OCI-LY3 (cell line): ENCODE data around the gene CRACR2B.

ENCODE experiments used
- H2AFZ ChIP-seq: fragments of 200-600, 300-600 bp; shearing (Covaris generic); 2 replicates; pipeline ENCODE4 v1.6.0; 2014; ENCODE audit warnings: antibody characterized with exemption, low read depth, low read length
- H3K27ac ChIP-seq: fragments of 200-600, 300-600 bp; sonication (generic); 2 replicates; pipeline ENCODE4 v1.5.1; 2014; ENCODE audit warnings: mild to moderate bottlenecking, low read length, moderate library complexity, mixed read lengths
- H3K27me3 ChIP-seq: fragments of 200-600, 300-600 bp; sonication (generic); 2 replicates; pipeline ENCODE4 v1.6.1; 2014; ENCODE audit warnings: low read depth, low read length, mixed read lengths
- H3K36me3 ChIP-seq: fragments of 200-600, 300-600 bp; sonication (generic); replicated peaks from 2 replicates; pipeline ENCODE3; 2014; ENCODE audit warnings: low read depth, low read length, mixed read lengths
- H3K4me1 ChIP-seq: fragments of 300-600, 200-600 bp; sonication (generic); 2 replicates; pipeline ENCODE4 v1.6.1; 2014; ENCODE audit warnings: low read length, mixed read lengths
- H3K4me2 ChIP-seq: fragments of 200-600, 300-600 bp; sonication (generic); 2 replicates; pipeline ENCODE4 v1.6.1; 2014; ENCODE audit warnings: low read length, mixed read lengths
- H3K4me3 ChIP-seq: fragments of 300-600, 200-600 bp; sonication (generic); 2 replicates; pipeline ENCODE4 v1.5.1; 2014; ENCODE audit warnings: antibody characterized with exemption, mild to moderate bottlenecking, low read length, moderate library complexity
- H3K79me2 ChIP-seq: fragments of 300-600, 200-600 bp; shearing (Covaris generic); 2 replicates; pipeline ENCODE4 v1.6.1; 2014; ENCODE audit warnings: mild to moderate bottlenecking, low read length, mixed read lengths
- H3K9ac ChIP-seq: fragments of 300-600, 200-600 bp; shearing (Covaris generic); 2 replicates; pipeline ENCODE4 v1.6.0; 2014; ENCODE audit warnings: mild to moderate bottlenecking, low read length, moderate library complexity
- H3K9me3 ChIP-seq: fragments of 200-600, 300-600 bp; shearing (Covaris generic); 2 replicates; pipeline ENCODE4 v1.6.1; 2014; ENCODE audit warnings: low read length, mixed read lengths; ENCODE audit not compliant: insufficient read depth
- H4K20me1 ChIP-seq: fragments of 200-600, 300-600 bp; sonication (generic); 2 replicates; pipeline ENCODE4 v1.6.1; 2016; ENCODE audit warnings: low read length, mixed read lengths; ENCODE audit not compliant: insufficient read depth
- CTCF ChIP-seq: fragments of 200-600, 300-600 bp; sonication (generic); IDR thresholded peaks from 2 replicates; pipeline ENCODE4 v1.5.1; 2014; ENCODE audit warnings: antibody characterized with exemption, low read length, low read depth
- EZH2phosphoT487 ChIP-seq: fragments of 200-600 bp; shearing (Covaris generic); IDR thresholded peaks from 2 replicates; pipeline ENCODE4 v1.6.1; 2018; ENCODE audit warnings: antibody characterized with exemption, mixed run types, low read depth

CRACR2B gene

GRCh38 chr11:826227-826621 is 1.5 kb upstream of the CRACR2B start:
- no peaks in the 10 kb centered on the region for H3K79me2 ChIP-seq
- peaks cover 11% of the 10 kb centered on the region for H3K36me3 ChIP-seq
- peak overlapping the region; percentile 76; the same call in 1 of the 2 replicates for H3K9ac ChIP-seq
- H4K20me1 ChIP-seq, result peaks cover 4% of the 10 kb centered on the region
- TF ChIP-seq CTCF (no peak), EZH2phosphoT487 (no peak)
- no peaks in the 10 kb centered on the region for H3K27me3 ChIP-seq
- H3K4me3 ChIP-seq, result peak overlapping the region; percentile 81
- H3K9me3 ChIP-seq, result no peaks in the 10 kb centered on the region
- H3K4me1 ChIP-seq, result peaks cover 34% of the 10 kb centered on the region
- no peak overlapping the region for H2AFZ ChIP-seq
- H3K4me2 ChIP-seq, result peak overlapping the region; percentile 92
- peak overlapping the region; percentile 51; the same call in 1 of the 2 replicates for H3K27ac ChIP-seq

- Histone ChIP-seq H3K36me3 (peaks cover 9% of the 10 kb centered on the region), H3K4me1 (peaks cover 35% of the 10 kb centered on the region), H3K4me2 (peak overlapping the region; percentile 92), H3K27me3 (no peaks in the 10 kb centered on the region), H4K20me1 (no peaks in the 10 kb centered on the region), H3K27ac (peak overlapping the region; percentile 51), H3K9ac (peak overlapping the region; percentile 76), H3K79me2 (no peaks in the 10 kb centered on the region), H2AFZ (no peak overlapping the region), H3K9me3 (no peaks in the 10 kb centered on the region), H3K4me3 (peak overlapping the region; percentile 81)
- TF ChIP-seq EZH2phosphoT487 (no peak), CTCF (no peak)
These were observed 928 bp upstream of the CRACR2B start for GRCh38 chr11:826836-827145.

GRCh38 chr11:827146-827896 is 398 bp upstream of the CRACR2B start:
- Histone ChIP-seq H3K27me3 (no peaks in the 10 kb centered on the region), H3K36me3 (peaks cover 9% of the 10 kb centered on the region), H3K79me2 (no peaks in the 10 kb centered on the region), H3K27ac (peak overlapping the region; percentile 51), H3K4me3 (peak overlapping the region; percentile 81), H4K20me1 (no peaks in the 10 kb centered on the region), H2AFZ (no peak overlapping the region), H3K9ac (peak overlapping the region; percentile 76), H3K4me1 (peaks cover 41% of the 10 kb centered on the region), H3K4me2 (peak overlapping the region; percentile 92), H3K9me3 (no peaks in the 10 kb centered on the region)
- TF ChIP-seq EZH2phosphoT487, result no peak
- no peak for TF ChIP-seq CTCF

GRCh38 chr11:828506-829175 is 922 bp downstream of the CRACR2B start:
- no peak for TF ChIP-seq CTCF
- TF ChIP-seq EZH2phosphoT487, result no peak
- H3K79me2 ChIP-seq, result peaks cover 5% of the 10 kb centered on the region
- no peaks in the 10 kb centered on the region for H3K27me3 ChIP-seq
- no peak overlapping the region for H2AFZ ChIP-seq
- no peaks in the 10 kb centered on the region for H4K20me1 ChIP-seq
- H3K9ac ChIP-seq, result no peak overlapping the region; the same call in 1 of the 2 replicates
- peak overlapping the region; percentile 92 for H3K4me2 ChIP-seq
- peaks cover 9% of the 10 kb centered on the region for H3K36me3 ChIP-seq
- H3K27ac ChIP-seq, result no peak overlapping the region
- H3K9me3 ChIP-seq, result no peaks in the 10 kb centered on the region
- peaks cover 43% of the 10 kb centered on the region for H3K4me1 ChIP-seq
- H3K4me3 ChIP-seq, result peak overlapping the region; percentile 52; the same call in 1 of the 2 replicates
